NCI-H187 treated with DMSO at 0.1 percent for 48 hours (cell line): ENCODE data around the gene MPPED2.

ENCODE experiments used
- DNase-seq: peaks from one replicate; lab custom pipeline; 2025; lab: John Stamatoyannopoulos, UW

MPPED2 gene

GRCh38 chr11:30586251-30587144, at the start of gene MPPED2:
TSS of gene MPPED2 (minus strand) at chr11:30586353. CDS start at chr11:30580373, 5,980 bp downstream.
- no peak for DNase-seq

- DNase-seq, result peak; percentile 55
Observed at GRCh38 chr11:30635401-30635989, 49.3 kb upstream of the MPPED2 start.

GRCh38 chr11:30631148-30631547, 45.0 kb upstream of the MPPED2 start:
- DNase-seq, result peak; percentile 93

GRCh38 chr11:30619767-30620166, 33.6 kb upstream of the MPPED2 start:
- no peak for DNase-seq

GRCh38 chr11:30617762-30618161, 31.6 kb upstream of the MPPED2 start:
- no peak for DNase-seq

- DNase-seq, result no peak
Observed at GRCh38 chr11:30610628-30611027, 24.5 kb upstream of the MPPED2 start.

- no peak for DNase-seq
Observed at GRCh38 chr11:30608534-30608933, 22.4 kb upstream of the MPPED2 start.

- no peak for DNase-seq
Observed at GRCh38 chr11:30605036-30605605, 19.0 kb upstream of the MPPED2 start.

- DNase-seq, result no peak
Observed at GRCh38 chr11:30603357-30603756, 17.2 kb upstream of the MPPED2 start.

- DNase-seq, result no peak
Observed at GRCh38 chr11:30596832-30597231, 10.7 kb upstream of the MPPED2 start.

- DNase-seq, result no peak
Observed at GRCh38 chr11:30595934-30596333, 9.8 kb upstream of the MPPED2 start.

- no peak for DNase-seq
Observed at GRCh38 chr11:30594646-30595411, 8.7 kb upstream of the MPPED2 start.

GRCh38 chr11:30587269-30587812, 1.2 kb upstream of the MPPED2 start:
- no peak for DNase-seq

- DNase-seq, result no peak
Observed at GRCh38 chr11:30585892-30586250, 282 bp downstream of the MPPED2 start.

- DNase-seq, result no peak
Observed at GRCh38 chr11:30585125-30585891, 845 bp downstream of the MPPED2 start.

GRCh38 chr11:30583476-30584280, 2.5 kb downstream of the MPPED2 start:
- DNase-seq, result no peak

- no peak for DNase-seq
Observed at GRCh38 chr11:30582726-30583125, 3.4 kb downstream of the MPPED2 start.

- DNase-seq, result no peak
Observed at GRCh38 chr11:30581675-30582074, 4.5 kb downstream of the MPPED2 start.

- no peak for DNase-seq
Observed at GRCh38 chr11:30580573-30580972, 5.6 kb downstream of the MPPED2 start.

GRCh38 chr11:30579415-30580175, 6.6 kb downstream of the MPPED2 start:
- no peak for DNase-seq
